ENCODE data around the gene BAG3.

The BAG3 gene

DNA sequence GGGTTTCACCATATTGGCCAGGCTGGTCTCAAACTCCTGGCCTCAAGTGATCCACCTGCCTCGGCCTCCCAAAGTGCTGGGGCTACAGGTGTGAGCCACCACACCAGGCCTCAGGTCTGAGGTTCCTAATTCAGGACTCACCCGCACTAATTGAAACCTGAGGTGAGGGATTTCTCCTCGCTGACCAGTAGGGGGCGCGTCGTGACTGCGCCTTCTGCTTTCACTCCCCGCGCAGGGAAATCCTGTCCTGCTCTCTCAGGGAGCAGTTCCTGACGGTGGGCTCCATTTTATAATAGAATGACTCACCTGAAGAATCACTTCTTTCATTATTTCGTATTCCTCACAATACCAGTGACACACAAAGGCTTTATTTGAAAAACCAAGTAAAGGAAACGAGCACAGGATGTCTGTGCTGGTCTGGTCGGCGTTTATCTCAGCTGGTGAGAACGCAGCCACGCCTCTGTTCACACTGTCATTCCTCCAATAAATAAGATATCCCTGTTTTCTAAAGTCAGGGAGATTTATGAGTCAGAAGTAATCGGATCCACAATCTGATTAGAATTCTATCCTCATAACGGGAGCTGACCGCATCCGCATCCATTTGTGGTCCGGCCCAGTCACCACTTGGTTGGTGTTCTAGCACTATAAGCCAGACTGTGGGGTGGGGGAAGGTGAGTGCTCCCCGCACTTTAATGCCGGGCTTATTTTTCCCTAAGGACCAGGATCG lies 35.4 kb downstream of the BAG3 start:
- Mint-ChIP-seq H3K36me3 (ENCODE audit: low read depth) (no peaks in the 10 kb centered on the region), H3K4me3 (peak overlapping the region; percentile 15), H3K27me3 (no peaks in the 10 kb centered on the region), H3K9me3 (no peaks in the 10 kb centered on the region), H3K4me1 (peaks cover 25% of the 10 kb centered on the region), H3K27ac (peak overlapping the region; percentile 71)
- DNase-seq (peak; percentile 87), ATAC-seq (peak; percentile 89)

DNA sequence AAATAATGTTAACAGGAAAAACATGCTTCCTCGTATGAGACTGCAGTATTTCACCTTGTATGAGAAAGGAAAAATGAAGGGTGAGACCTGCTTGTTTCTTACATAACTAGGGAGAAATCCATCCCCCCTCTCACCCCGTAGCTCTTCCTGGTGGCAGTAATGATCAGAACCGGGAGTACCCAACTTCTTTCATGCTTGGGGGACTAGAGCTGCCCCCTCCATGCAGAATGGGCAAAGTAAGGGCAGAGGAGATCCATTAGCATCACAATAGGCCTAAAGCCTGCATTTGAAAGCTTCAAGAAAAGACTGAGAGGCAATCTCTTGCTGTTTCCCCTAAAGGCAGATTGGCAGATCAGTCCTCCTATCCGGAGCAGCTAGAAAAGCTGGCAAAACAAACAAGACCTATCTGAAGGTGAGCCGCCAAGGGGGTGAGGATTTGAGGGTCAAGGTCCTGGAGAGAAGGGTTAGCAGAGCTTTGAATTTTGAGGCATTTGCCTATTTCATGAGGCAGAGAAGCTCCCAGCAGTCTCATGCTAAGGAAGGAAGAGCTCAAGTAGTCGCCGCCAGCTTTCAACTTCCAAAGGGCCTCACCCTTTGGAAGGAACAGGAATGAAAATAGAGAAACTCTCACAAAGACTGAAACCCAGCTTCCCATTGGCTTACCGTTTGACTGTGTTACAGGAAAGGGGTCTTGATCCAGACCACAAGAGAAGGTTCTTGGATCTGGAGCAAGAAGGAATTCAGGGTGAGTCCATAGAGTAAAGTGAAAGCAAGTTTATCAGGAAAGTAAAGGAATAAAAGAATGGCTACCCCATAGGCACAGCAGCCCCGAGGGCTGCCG lies 36.2 kb downstream of the BAG3 start:
- H3K4me1 Mint-ChIP-seq: peaks cover 17% of the 10 kb centered on the region
- DNase-seq: no peak
- no peaks in the 10 kb centered on the region for H3K27me3 Mint-ChIP-seq
- H3K36me3 Mint-ChIP-seq (ENCODE audit: low read depth): no peaks in the 10 kb centered on the region
- H3K4me3 Mint-ChIP-seq: no peak overlapping the region
- no peak for ATAC-seq
- H3K27ac Mint-ChIP-seq: no peak overlapping the region
- no peaks in the 10 kb centered on the region for H3K9me3 Mint-ChIP-seq

DNA sequence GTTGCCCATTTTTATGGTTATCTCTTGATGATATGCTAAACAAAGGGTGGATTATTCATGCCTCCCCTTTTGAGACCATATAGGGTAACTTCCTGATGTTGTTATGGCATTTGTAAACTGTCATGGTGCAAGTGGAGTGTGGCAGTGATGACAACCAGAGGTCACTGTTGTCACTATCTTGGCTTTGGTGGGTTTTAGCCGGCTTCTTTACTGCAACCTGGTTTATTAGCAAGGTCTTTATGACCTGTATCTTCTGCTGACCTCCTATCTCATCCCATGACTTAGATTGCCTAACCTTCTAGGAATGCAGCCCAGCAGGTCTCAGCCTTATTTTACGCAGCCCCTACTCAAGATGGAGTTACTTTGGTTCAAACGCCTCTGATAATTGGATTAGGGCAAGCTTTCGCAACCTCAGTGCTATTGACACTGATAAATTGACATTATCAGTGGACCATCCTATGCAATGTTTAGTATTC lies 36.9 kb downstream of the BAG3 start:
- no peak for ATAC-seq
- no peak for DNase-seq
- Mint-ChIP-seq H3K4me3 (no peak overlapping the region), H3K27me3 (no peaks in the 10 kb centered on the region), H3K4me1 (peaks cover 18% of the 10 kb centered on the region), H3K9me3 (no peaks in the 10 kb centered on the region), H3K27ac (no peak overlapping the region), H3K36me3 (ENCODE audit: low read depth) (no peaks in the 10 kb centered on the region)

DNA sequence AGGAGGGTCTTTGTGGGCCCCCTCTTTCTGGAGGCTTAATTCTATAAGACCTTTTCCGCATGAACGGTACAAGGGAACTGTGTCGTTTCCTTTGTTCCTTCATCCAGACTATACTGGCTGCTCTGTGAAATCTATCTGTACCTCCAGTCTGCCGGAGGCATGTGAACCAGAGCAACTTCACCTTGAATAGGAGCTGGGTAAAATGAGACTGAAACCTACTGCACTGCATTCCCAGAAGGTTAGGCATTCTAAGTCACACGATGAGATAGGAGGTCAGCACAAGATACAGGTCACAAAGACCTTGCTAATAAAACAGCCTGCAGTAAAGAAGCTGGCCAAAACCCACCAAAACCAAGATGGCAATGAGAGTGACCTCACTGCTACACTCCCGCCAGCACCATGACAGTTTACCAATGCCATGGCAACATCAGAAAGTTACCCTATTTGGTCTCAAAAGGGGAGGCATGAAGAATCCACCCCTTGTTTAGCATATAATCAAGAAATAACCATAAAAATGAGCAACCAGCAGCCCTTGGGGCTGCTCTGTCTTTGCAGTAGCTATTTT lies 37.9 kb downstream of the BAG3 start:
- no peak overlapping the region for H3K27ac Mint-ChIP-seq
- ATAC-seq: no peak
- no peak overlapping the region for H3K4me3 Mint-ChIP-seq
- H3K27me3 Mint-ChIP-seq: no peaks in the 10 kb centered on the region
- no peaks in the 10 kb centered on the region for H3K36me3 Mint-ChIP-seq (ENCODE audit: low read depth)
- H3K9me3 Mint-ChIP-seq: no peaks in the 10 kb centered on the region
- H3K4me1 Mint-ChIP-seq: peaks cover 24% of the 10 kb centered on the region
- no peak for DNase-seq

DNA sequence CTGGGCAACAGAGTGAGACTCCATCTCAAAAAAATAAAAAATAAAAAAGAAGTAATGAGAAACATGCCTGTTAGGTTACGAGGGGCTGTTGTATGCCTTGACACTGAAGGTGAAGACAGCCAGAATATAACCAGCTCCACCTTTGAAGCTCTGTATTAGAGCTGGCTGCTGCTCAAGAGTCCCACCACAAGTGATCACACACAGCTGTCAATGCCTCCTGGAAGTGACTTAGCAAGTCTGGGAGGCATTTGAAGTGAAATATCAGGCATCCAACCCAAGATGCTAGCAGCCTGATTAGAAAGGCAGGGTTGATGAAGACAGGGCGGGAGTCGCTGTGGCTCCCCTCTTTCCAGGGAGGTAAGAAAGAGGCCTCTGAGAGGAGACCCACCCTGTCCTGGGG lies 40.5 kb downstream of the BAG3 start:
- no peaks in the 10 kb centered on the region for H3K36me3 Mint-ChIP-seq (ENCODE audit: low read depth)
- no peak overlapping the region for H3K27ac Mint-ChIP-seq
- no peaks in the 10 kb centered on the region for H3K9me3 Mint-ChIP-seq
- H3K4me3 Mint-ChIP-seq: no peak overlapping the region
- H3K27me3 Mint-ChIP-seq: no peaks in the 10 kb centered on the region
- no peak for DNase-seq
- peaks cover 19% of the 10 kb centered on the region for H3K4me1 Mint-ChIP-seq
- no peak for ATAC-seq

DNA sequence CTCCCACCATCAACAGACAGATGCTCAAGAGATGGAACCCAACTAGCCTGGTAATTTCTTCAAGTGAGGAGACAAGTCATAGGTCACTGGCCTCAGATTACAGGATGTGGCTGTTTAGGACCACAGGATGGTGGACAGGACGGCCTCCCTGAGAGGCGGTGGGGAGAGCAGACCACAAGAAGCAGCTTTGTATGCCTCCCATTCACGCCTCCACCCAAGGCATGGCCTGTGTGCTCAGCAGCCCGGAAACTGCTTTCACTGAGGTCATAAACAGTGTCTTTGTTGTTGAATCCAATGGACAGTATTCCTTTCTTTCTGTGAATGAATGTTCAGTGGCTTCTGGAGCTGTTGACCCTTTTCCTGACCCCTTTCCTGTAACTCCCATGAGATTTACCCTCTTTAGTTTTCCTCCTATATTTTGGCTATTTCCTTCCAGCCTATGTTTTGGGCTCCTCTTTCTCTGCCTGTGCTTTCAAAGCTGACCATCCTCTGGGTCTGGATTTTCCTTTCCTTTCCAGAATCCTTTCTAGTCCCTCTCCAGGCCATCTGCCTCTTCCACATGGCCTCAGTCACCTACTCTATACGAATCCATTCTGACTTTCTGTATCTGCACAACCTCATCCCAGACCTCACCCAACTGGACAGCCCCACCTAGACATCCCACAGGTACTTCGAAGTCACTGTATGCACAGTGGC lies 42.2 kb downstream of the BAG3 start:
- Mint-ChIP-seq H3K36me3 (ENCODE audit: low read depth) (peaks cover 1% of the 10 kb centered on the region), H3K27me3 (no peaks in the 10 kb centered on the region), H3K9me3 (no peaks in the 10 kb centered on the region), H3K4me1 (peaks cover 8% of the 10 kb centered on the region), H3K4me3 (no peak overlapping the region), H3K27ac (no peak overlapping the region)
- DNase-seq: no peak
- peak; percentile 36 for ATAC-seq

DNA sequence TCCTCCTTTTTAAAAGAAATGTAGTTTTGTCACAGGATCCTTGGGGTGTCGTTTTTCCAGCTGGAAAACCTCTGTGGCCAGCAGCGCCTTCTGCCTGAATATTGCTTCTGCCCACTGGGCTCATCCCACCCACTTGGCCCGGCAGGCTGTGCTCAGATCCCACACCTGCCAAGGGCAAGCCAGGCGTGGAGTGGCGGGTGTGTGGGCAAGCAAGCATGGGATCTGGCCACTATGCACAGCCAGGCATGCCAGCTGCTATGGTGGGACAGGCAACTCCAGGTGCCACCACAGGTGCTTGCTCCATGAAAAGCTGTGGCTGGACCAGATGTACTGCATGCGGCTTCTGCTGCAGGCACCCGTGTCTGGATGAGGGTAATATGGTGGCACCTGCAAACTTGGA lies 43.4 kb downstream of the BAG3 start:
- Mint-ChIP-seq H3K36me3 (ENCODE audit: low read depth) (peaks cover 1% of the 10 kb centered on the region), H3K27ac (no peak overlapping the region), H3K27me3 (no peaks in the 10 kb centered on the region), H3K9me3 (no peaks in the 10 kb centered on the region), H3K4me1 (peaks cover 10% of the 10 kb centered on the region), H3K4me3 (no peak overlapping the region)
- ATAC-seq: no peak
- no peak for DNase-seq

DNA sequence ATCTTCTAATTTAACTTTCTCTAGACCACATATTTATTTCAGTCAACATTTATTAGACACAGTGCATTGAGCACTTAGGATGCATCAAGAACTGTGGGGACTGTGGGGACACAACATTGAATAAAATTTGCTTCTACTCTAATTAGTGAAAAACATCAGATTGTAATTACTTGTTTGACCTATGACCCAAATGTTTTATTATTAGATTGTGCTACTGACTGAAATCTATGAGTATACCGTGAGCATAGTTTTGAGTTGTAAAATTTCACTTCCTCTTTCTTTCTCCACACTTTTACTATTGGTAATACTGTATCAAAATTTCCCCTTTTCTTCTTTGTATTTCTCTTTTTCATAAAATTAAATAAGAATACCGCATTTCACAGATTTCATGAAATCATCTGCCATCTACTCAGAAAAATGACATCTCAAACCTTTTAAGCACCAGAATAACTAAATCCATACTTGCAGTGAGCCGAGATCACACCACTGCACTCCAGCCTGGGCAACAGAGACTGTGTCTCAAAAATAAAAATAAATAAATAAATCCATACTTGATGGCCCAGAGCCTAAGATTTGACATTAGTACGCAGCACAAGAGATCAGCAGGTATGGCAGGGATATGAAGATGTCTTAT lies 49.3 kb downstream of the BAG3 start:
- peak overlapping the region; percentile 15 for H3K27ac Mint-ChIP-seq
- H3K27me3 Mint-ChIP-seq: no peaks in the 10 kb centered on the region
- no peak overlapping the region for H3K4me3 Mint-ChIP-seq
- H3K36me3 Mint-ChIP-seq (ENCODE audit: low read depth): peaks cover 13% of the 10 kb centered on the region
- peaks cover 49% of the 10 kb centered on the region for H3K4me1 Mint-ChIP-seq
- H3K9me3 Mint-ChIP-seq: peaks cover 19% of the 10 kb centered on the region
- ATAC-seq (no peak), DNase-seq (no peak)

DNA sequence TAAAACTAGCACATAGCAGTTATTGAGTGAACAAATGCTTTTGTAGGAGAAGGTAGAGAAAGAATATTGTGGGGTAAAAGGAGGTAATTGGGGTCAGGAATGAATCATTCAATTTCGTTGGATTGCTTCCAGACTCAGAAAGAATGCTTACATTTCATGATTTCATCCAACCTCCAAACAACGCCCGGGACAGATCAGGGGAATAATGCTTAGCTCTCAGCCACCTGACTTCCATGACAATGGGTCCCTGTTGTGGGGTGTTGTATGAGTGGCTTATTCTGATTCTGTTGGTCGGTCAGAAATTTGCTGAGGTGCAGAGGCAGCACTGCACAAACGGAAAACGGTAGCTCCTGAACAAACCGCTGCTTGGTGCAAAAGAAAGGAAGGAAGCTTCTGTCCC lies 50.7 kb downstream of the BAG3 start:
- DNase-seq (no peak), ATAC-seq (no peak)
- Mint-ChIP-seq H3K27ac (peak overlapping the region; percentile 87), H3K4me3 (no peak overlapping the region), H3K36me3 (ENCODE audit: low read depth) (peaks cover 27% of the 10 kb centered on the region), H3K9me3 (peaks cover 29% of the 10 kb centered on the region), H3K4me1 (peaks cover 64% of the 10 kb centered on the region), H3K27me3 (no peaks in the 10 kb centered on the region)

DNA sequence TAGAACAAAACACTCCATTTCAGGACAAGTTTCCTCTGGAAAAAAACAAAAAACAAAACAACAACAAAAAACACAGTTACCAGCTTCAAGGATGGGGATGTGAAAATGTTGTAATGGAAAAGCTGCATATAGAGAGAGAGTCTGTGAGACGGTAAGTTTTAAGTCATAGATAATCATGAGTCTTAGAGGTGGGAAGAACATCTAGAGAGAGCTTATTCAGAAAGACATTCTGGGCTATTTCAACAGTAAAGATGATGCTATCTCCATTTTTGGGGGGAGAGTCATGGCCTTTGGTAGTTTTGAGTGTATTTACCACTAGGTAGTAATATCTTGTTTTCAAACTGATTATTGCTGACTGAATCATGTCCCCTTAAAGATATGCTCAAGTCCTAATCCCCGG lies 51.4 kb downstream of the BAG3 start:
- Mint-ChIP-seq H3K27me3 (no peaks in the 10 kb centered on the region), H3K36me3 (ENCODE audit: low read depth) (peaks cover 34% of the 10 kb centered on the region), H3K4me1 (peaks cover 71% of the 10 kb centered on the region), H3K9me3 (peaks cover 37% of the 10 kb centered on the region), H3K27ac (peak overlapping the region; percentile 87), H3K4me3 (peak overlapping the region; percentile 45)
- ATAC-seq (peak; percentile 62), DNase-seq (no peak)

DNA sequence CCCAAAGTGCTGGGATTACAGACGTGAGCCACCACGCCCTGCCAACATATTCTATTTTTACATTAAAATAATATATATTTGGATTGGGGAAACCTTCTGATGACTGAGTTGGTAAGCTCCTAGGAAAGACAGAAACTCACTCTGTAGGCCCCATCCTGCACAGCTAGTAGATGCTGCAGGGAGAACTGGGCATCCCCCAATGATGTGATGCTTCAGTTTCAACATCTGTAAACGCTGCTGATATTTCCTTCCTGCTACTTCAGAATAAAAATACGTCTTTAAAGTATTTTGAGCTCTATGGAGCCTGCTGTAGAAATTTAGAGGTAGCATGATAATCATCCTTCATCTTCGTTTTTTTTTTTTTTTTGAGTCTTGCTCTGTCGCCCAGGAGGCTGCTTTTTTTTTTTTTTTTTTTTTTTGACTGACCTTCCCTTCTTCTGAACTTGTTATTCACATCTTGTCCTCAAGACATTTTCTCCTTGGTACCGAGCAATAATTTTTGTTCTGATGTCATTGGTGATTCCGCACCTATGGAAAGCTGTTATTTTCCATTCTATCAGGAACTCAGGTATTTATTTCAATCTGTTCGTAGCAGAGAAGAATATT lies 52.8 kb downstream of the BAG3 start:
- Mint-ChIP-seq H3K4me1 (peaks cover 83% of the 10 kb centered on the region), H3K9me3 (peaks cover 43% of the 10 kb centered on the region), H3K27me3 (no peaks in the 10 kb centered on the region), H3K36me3 (ENCODE audit: low read depth) (peaks cover 46% of the 10 kb centered on the region), H3K4me3 (peak overlapping the region; percentile 67), H3K27ac (peak overlapping the region; percentile 97)
- DNase-seq (no peak), ATAC-seq (peak; percentile 26)

DNA sequence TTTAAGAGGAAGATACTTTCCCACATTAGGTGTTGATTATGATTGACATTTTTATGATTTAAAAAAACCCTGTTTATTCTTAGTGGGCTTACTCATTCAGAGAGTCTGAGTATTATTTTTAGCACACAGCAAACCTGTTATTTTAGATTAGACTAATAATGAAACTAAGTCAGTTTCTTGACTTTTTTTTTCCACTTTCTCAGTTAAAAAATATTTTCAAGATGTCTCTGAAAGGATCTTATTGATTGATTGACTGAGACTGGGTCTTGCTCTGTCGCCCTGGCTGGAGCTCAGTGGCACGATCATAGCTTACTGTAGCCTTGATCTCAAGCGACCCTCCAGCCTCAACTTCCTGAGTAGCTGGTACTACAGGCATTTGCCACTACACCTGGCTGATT lies 54.3 kb downstream of the BAG3 start:
- Mint-ChIP-seq H3K27ac (peak overlapping the region; percentile 97), H3K36me3 (ENCODE audit: low read depth) (peaks cover 53% of the 10 kb centered on the region), H3K4me3 (peak overlapping the region; percentile 67), H3K27me3 (no peaks in the 10 kb centered on the region), H3K9me3 (peaks cover 53% of the 10 kb centered on the region), H3K4me1 (peaks cover 90% of the 10 kb centered on the region)
- ATAC-seq (peak; percentile 54), DNase-seq (no peak)

DNA sequence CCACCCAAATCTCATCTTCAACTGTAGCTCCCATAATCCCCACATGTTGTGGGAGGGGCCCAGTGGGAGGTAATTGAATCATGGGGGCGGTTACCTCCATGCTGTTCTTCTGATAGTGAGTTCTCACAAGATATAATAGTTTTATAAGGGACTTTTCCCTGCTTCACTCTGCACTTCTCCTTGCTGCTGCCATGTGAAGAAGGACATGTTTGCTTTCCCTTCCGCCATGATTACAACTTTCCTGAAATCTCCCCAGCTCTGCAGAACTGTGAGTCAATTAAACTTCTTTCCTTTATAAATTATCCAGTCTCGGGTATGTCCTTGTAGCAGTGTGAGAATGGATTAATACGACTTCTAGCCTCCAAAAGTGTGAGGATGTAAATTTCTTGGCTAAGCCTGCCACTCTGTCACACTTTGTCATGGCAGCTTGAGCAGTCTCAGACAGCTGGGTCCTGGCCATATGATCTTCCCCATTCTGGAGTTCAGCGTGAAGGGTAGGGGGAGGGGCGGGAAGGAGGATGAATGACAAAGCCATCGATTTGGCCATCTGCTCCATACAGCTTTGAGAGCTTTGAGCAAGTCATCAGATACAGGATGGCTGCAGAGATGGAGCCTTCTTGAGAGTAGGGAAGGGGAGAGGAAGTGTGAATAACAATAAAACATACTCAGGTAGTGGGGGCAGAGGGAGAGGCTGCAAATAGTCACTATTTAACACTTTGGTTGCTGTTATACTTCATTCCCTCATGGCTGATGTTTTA lies 55.5 kb downstream of the BAG3 start:
- Mint-ChIP-seq H3K4me1 (peaks cover 82% of the 10 kb centered on the region), H3K4me3 (peak overlapping the region; percentile 29), H3K27me3 (no peaks in the 10 kb centered on the region), H3K9me3 (peaks cover 61% of the 10 kb centered on the region), H3K36me3 (ENCODE audit: low read depth) (peaks cover 61% of the 10 kb centered on the region), H3K27ac (peak overlapping the region; percentile 97)
- no peak for DNase-seq
- no peak for ATAC-seq

Data from activated naive CD8-positive, alpha-beta T cell treated with anti-CD3 and anti-CD28 coated beads, Interleukin-2, amount 50 U/mL, for 24 hours (primary cell).